ENCODE measurements around the gene SV2C. TPM values are rescaled to one million over a fixed set of nuclear protein-coding genes. Genes with fewer than 3 reads are reported as not detected.

Gene SV2C
- total and polyA plus RNA-seq, 2 donors (not counting 1 experiment from before 2014, with no cell fraction given) = not detected

- DNase-seq (ENCODE audit: low read depth in 2 of 2) = no peak
- Histone ChIP-seq H3K4me2 (ENCODE audit: extremely low read depth, insufficient read depth, low read length) (no peak overlapping the region), H3K36me3 (ENCODE audit: control insufficient read depth, insufficient read depth, low read length) (no peaks in the 10 kb centered on the region), H3K4me3 (replicated peaks in 1 of 4; ENCODE audit: control extremely low read depth in 1 of 4, insufficient read depth in 1 of 4, low read depth in 3 of 4, low read length in 4 of 4) (peak overlapping the region in 1 of 4 experiments; percentile 17), H3K4me1 (ENCODE audit: control insufficient read depth, extremely low read depth, insufficient read depth, low read length) (no peaks in the 10 kb centered on the region), H3K9me3 (ENCODE audit: control insufficient read depth, insufficient read depth, low read depth, low read length) (no peaks in the 10 kb centered on the region), H3K27ac (ENCODE audit: insufficient read depth, low read length) (no peak overlapping the region), H3K9ac (ENCODE audit: insufficient read depth, low read length) (no peak overlapping the region), H3K79me2 (ENCODE audit: control insufficient read depth, insufficient read depth, low read length) (no peaks in the 10 kb centered on the region), H3K27me3 (ENCODE audit: control insufficient read depth, insufficient read depth, low read length) (peaks cover 28% of the 10 kb centered on the region), H4K20me1 (ENCODE audit: control insufficient read depth, extremely low read depth, insufficient read depth, low read length) (no peaks in the 10 kb centered on the region), H2AFZ (ENCODE audit: low read length) (no peak overlapping the region)
- TF ChIP-seq, protein P1, sequence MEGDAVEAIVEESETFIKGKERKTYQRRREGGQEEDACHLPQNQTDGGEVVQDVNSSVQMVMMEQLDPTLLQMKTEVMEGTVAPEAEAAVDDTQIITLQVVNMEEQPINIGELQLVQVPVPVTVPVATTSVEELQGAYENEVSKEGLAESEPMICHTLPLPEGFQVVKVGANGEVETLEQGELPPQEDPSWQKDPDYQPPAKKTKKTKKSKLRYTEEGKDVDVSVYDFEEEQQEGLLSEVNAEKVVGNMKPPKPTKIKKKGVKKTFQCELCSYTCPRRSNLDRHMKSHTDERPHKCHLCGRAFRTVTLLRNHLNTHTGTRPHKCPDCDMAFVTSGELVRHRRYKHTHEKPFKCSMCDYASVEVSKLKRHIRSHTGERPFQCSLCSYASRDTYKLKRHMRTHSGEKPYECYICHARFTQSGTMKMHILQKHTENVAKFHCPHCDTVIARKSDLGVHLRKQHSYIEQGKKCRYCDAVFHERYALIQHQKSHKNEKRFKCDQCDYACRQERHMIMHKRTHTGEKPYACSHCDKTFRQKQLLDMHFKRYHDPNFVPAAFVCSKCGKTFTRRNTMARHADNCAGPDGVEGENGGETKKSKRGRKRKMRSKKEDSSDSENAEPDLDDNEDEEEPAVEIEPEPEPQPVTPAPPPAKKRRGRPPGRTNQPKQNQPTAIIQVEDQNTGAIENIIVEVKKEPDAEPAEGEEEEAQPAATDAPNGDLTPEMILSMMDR (conservative IDR thresholded peaks at IDR 0.05 in 1 of 2, IDR thresholded peaks at IDR 0.05 in 1 of 2; ENCODE audit: low read depth in 1 of 2, low read length in 2 of 2) = no peak
- no peak for TF ChIP-seq EZH2 (IDR thresholded peaks at IDR 0.05; ENCODE audit: low read length, missing control alignments)
Observed at GRCh38 chr5:76401801-76402250, 318.6 kb downstream of the SV2C start.

DNA sequence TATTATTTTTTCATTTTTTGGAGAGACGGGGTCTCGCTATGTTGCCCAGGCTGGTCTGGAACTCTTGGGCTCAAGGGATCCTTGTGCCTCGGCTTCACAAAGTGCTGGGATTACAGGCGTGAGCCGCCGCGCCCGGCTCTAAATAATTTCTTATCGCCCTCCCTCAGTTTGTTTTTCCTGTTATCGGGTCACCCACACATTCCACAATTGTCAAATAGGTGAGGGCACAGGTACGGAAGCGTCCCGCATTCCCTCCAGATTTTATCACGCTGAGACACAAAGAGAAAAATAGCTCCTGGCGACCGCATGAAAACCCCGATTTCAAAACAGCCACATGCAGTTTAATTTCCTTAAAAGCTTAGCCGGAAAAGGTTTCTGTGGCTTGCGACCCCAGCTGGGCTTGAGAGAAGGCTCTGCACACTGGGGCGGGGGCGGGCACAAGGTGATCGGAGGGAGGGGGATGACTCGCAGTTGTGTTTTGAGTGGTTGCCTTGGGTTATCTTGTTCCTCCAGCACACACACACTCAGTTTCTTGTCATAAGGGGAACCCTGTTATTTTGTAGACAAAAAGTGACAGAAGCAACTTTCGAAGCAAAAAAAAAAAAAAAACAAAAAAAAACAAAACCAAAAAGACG is 319.2 kb downstream of the SV2C start:
- Histone ChIP-seq H2AFZ (ENCODE audit: low read length) (no peak overlapping the region), H3K9me3 (ENCODE audit: control insufficient read depth, insufficient read depth, low read depth, low read length) (no peaks in the 10 kb centered on the region), H3K36me3 (ENCODE audit: control insufficient read depth, insufficient read depth, low read length) (no peaks in the 10 kb centered on the region), H3K4me1 (ENCODE audit: control insufficient read depth, extremely low read depth, insufficient read depth, low read length) (no peaks in the 10 kb centered on the region), H3K4me2 (ENCODE audit: extremely low read depth, insufficient read depth, low read length) (peak overlapping the region; percentile 81), H3K27me3 (ENCODE audit: control insufficient read depth, insufficient read depth, low read length) (peaks cover 28% of the 10 kb centered on the region), H3K27ac (ENCODE audit: insufficient read depth, low read length) (no peak overlapping the region), H3K4me3 (replicated peaks in 1 of 4; ENCODE audit: control extremely low read depth in 1 of 4, insufficient read depth in 1 of 4, low read depth in 3 of 4, low read length in 4 of 4) (peak overlapping the region; percentile 45 to 72 (median 54)), H3K79me2 (ENCODE audit: control insufficient read depth, insufficient read depth, low read length) (no peaks in the 10 kb centered on the region), H4K20me1 (ENCODE audit: control insufficient read depth, extremely low read depth, insufficient read depth, low read length) (no peaks in the 10 kb centered on the region), H3K9ac (ENCODE audit: insufficient read depth, low read length) (no peak overlapping the region)
- peak in 1 of 2 donors; percentile 10 for DNase-seq (ENCODE audit: low read depth in 2 of 2)
- TF ChIP-seq EZH2 (IDR thresholded peaks at IDR 0.05; ENCODE audit: low read length, missing control alignments) = no peak
- TF ChIP-seq, protein P1 (conservative IDR thresholded peaks at IDR 0.05 in 1 of 2, IDR thresholded peaks at IDR 0.05 in 1 of 2; ENCODE audit: low read depth in 1 of 2, low read length in 2 of 2) = no peak

- Histone ChIP-seq H3K4me2 (ENCODE audit: extremely low read depth, insufficient read depth, low read length) (peak within 1 kb of the TSS; percentile 81), H3K4me1 (ENCODE audit: control insufficient read depth, extremely low read depth, insufficient read depth, low read length) (no peaks in the 10 kb centered on the region), H3K9me3 (ENCODE audit: control insufficient read depth, insufficient read depth, low read depth, low read length) (no peaks in the 10 kb centered on the region), H3K79me2 (ENCODE audit: control insufficient read depth, insufficient read depth, low read length) (no peaks in the 10 kb centered on the region), H3K27me3 (ENCODE audit: control insufficient read depth, insufficient read depth, low read length) (peaks cover 28% of the 10 kb centered on the region), H3K4me3 (replicated peaks in 1 of 4; ENCODE audit: control extremely low read depth in 1 of 4, insufficient read depth in 1 of 4, low read depth in 3 of 4, low read length in 4 of 4) (peak within 1 kb of the TSS; percentile 45 to 72 (median 54)), H3K36me3 (ENCODE audit: control insufficient read depth, insufficient read depth, low read length) (no peaks in the 10 kb centered on the region), H3K9ac (ENCODE audit: insufficient read depth, low read length) (no peak within 1 kb of the TSS), H3K27ac (ENCODE audit: insufficient read depth, low read length) (no peak within 1 kb of the TSS), H2AFZ (ENCODE audit: low read length) (peak within 1 kb of the TSS; percentile 40), H4K20me1 (ENCODE audit: control insufficient read depth, extremely low read depth, insufficient read depth, low read length) (no peaks in the 10 kb centered on the region)
- peak; percentile 52 to 67 for DNase-seq (ENCODE audit: low read depth in 2 of 2)
- TF ChIP-seq, protein P1 (conservative IDR thresholded peaks at IDR 0.05 in 1 of 2, IDR thresholded peaks at IDR 0.05 in 1 of 2; ENCODE audit: low read depth in 1 of 2, low read length in 2 of 2) = peak; percentile 23 to 27
- TF ChIP-seq EZH2 (IDR thresholded peaks at IDR 0.05; ENCODE audit: low read length, missing control alignments) = no peak
Observed at GRCh38 chr5:76402886-76403765, 319.9 kb downstream of the SV2C start, which contains the start of gene IQGAP2. Gene IQGAP2 (plus strand): TSS chr5:76403285. CDS start chr5:76403546, 261 bp downstream.

Measured in fibroblast of lung (primary cell).